Body of pancreas (tissue), 4 donors: ENCODE measurements around the gene LPP.

Source experiments
- POLR2A ChIP-seq, 3 donors: fragments of 450-650 bp; IDR thresholded peaks; one replicate each; pipeline ENCODE4 v1.6.1; 2016; ENCODE audit warnings: antibody characterized with exemption in 3 of 3, mild to moderate bottlenecking in 2 of 3
- TF ChIP-seq, protein P1 (sequence below), 7 experiments: fragments of 450-650 bp in 4 of 7; fragments of 200-600 bp in 3 of 7; sonication (generic) in 3 of 7; IDR thresholded peaks; one replicate each; pipeline ENCODE4 v1.5.1; 2016 to 2019; ENCODE audit warnings: antibody characterized with exemption in 7 of 7

DNA sequence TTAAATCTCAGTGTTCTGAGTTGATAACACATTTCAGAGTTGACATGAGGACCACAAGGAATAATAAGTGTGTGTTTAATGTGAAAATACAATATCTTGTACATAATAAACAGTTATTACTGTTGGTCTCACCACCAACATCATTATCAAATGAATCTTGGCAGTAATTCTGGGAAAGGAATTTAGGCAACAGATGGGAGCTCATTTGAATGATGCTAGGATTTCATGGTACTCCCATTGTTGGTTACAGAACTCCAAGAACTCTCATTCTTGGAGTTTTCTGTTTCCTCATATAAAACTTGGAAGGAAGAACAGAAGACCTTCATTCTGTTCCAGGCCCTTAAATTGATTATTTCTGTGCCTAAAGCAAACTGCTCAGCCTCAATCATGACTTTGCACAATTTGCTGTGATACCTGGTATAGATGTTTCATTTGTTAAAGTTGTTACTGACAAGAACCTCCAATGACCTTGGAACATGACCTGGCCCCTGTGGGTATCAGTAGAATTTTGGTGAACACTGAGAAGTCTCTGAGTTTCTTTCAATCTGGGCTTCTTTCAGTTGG, 385.8 kb downstream of the LPP start:
- TF ChIP-seq, protein P1, sequence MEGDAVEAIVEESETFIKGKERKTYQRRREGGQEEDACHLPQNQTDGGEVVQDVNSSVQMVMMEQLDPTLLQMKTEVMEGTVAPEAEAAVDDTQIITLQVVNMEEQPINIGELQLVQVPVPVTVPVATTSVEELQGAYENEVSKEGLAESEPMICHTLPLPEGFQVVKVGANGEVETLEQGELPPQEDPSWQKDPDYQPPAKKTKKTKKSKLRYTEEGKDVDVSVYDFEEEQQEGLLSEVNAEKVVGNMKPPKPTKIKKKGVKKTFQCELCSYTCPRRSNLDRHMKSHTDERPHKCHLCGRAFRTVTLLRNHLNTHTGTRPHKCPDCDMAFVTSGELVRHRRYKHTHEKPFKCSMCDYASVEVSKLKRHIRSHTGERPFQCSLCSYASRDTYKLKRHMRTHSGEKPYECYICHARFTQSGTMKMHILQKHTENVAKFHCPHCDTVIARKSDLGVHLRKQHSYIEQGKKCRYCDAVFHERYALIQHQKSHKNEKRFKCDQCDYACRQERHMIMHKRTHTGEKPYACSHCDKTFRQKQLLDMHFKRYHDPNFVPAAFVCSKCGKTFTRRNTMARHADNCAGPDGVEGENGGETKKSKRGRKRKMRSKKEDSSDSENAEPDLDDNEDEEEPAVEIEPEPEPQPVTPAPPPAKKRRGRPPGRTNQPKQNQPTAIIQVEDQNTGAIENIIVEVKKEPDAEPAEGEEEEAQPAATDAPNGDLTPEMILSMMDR (IDR thresholded peaks at IDR 0.05): no peak
- no peak for TF ChIP-seq POLR2A (IDR thresholded peaks at IDR 0.05)
